ENCODE results near the gene GIMD1.

GIMD1 gene

GRCh38 chr4:106315476-106315967 lies 53.1 kb downstream of the GIMD1 start:
- DNase-seq (ENCODE audit: low read depth in 3 of 3): peak in 2 of 3 experiments; percentile 16 to 35

GRCh38 chr4:106314960-106315359 lies 53.6 kb downstream of the GIMD1 start:
- DNase-seq (ENCODE audit: low read depth in 3 of 3): no peak

- DNase-seq (ENCODE audit: low read depth in 3 of 3): no peak
Measured at GRCh38 chr4:106312997-106313522, 55.5 kb downstream of the GIMD1 start.

GRCh38 chr4:106312377-106312776 lies 56.2 kb downstream of the GIMD1 start:
- DNase-seq (ENCODE audit: low read depth in 3 of 3): no peak

Data from stimulated activated CD4-positive, alpha-beta T cell treated with anti-CD3 and anti-CD28 coated beads, TNF-alpha, amount 100 ng/mL, for 24 hours (primary cell).